GM13977 (cell line): ENCODE data around the gene TOR1AIP1.
A peak's percentile ranks its signal among the peaks of the same experiment; 100 is the strongest.

ENCODE experiments used
- DNase-seq: peaks from one replicate; pipeline ENCODE4 v3.0.0; 2012; ENCODE audit warnings: low spot score
- CTCF ChIP-seq: IDR thresholded peaks from 2 replicates; pipeline ENCODE4 v1.5.1; 2012; ENCODE audit warnings: mild to moderate bottlenecking, control low read depth; ENCODE audit not compliant: insufficient read depth; ENCODE audit errors: extremely low read depth, missing control alignments
- in situ Hi-C: fragments of 300-500 bp; cut with MboI; formaldehyde crosslinking; loops from one replicate; pipeline ENCODE4 v1.12.0; 2022; ENCODE audit warnings: low sequenced_read_pairs, low pct_unique_long_range_greater_than_20kb, mixed read lengths, inconsistent platforms; ENCODE audit not compliant: unreplicated experiment

Gene TOR1AIP1

GRCh38 chr1:179857009-179857408 is 25.1 kb upstream of the TOR1AIP1 start:
- in situ Hi-C loops, result loop anchor here (25.0 kb wide), 1 partner anchor 205 kb away; no protein-coding TSS in a partner anchor
- TF ChIP-seq CTCF, result no peak

GRCh38 chr1:179860652-179861051 is 21.4 kb upstream of the TOR1AIP1 start:
- no peak for DNase-seq
- in situ Hi-C loops, result loop anchor here (25.0 kb wide), 1 partner anchor 202 kb away; no protein-coding TSS in a partner anchor
- no peak for TF ChIP-seq CTCF

More at GRCh38 chr1:179857009-179857408, 25.1 kb upstream of the TOR1AIP1 start:
- no peak for DNase-seq

GRCh38 chr1:179865377-179865776 is 16.7 kb upstream of the TOR1AIP1 start:
- TF ChIP-seq CTCF, result no peak
- in situ Hi-C loops, result loop anchor here (25.0 kb wide), 1 partner anchor 197 kb away; no protein-coding TSS in a partner anchor
- no peak for DNase-seq

- in situ Hi-C loops, result loop anchor here (25.0 kb wide), 1 partner anchor 196 kb away; no protein-coding TSS in a partner anchor
- no peak for TF ChIP-seq CTCF
- no peak for DNase-seq
Measured at GRCh38 chr1:179866616-179867015, 15.5 kb upstream of the TOR1AIP1 start.

- in situ Hi-C loops, result loop anchor here (25.0 kb wide), 1 partner anchor 195 kb away; no protein-coding TSS in a partner anchor
- DNase-seq, result peak; percentile 51
- peak; percentile 67 for TF ChIP-seq CTCF
Measured at GRCh38 chr1:179867493-179868330, 14.4 kb upstream of the TOR1AIP1 start.

GRCh38 chr1:179870870-179871269 is 11.2 kb upstream of the TOR1AIP1 start:
- DNase-seq, result no peak
- in situ Hi-C loops, result loop anchor here (10.0 to 25.0 kb wide), 2 partner anchors 191 to 294 kb away; no protein-coding TSS in a partner anchor
- TF ChIP-seq CTCF, result no peak
